Measurements from ENCODE around the gene BMPR1A.
"Not testable (repeated sequence)": the region's sequence is repeated elsewhere in the genome, so short reads cannot be mapped to it uniquely, and the experiment has no call there.

Gene BMPR1A

GRCh38 chr10:86730227-86730626, 26.2 kb upstream of the BMPR1A start:
- no peak for DNase-seq

- no peak for DNase-seq
Measured at GRCh38 chr10:86732771-86733170, 23.6 kb upstream of the BMPR1A start.

GRCh38 chr10:86733260-86733671, 23.2 kb upstream of the BMPR1A start:
- DNase-seq = no peak

- no peak for DNase-seq
Measured at GRCh38 chr10:86734207-86734988, 22.0 kb upstream of the BMPR1A start.

GRCh38 chr10:86735278-86735677, 21.1 kb upstream of the BMPR1A start:
- not testable (repeated sequence) for DNase-seq

GRCh38 chr10:86742230-86742629, 14.2 kb upstream of the BMPR1A start:
- DNase-seq = no peak

GRCh38 chr10:86744067-86744725, 12.2 kb upstream of the BMPR1A start:
- DNase-seq = no peak

GRCh38 chr10:86747796-86748581, 8.4 kb upstream of the BMPR1A start:
- DNase-seq = no peak

GRCh38 chr10:86749854-86750253, 6.6 kb upstream of the BMPR1A start:
- DNase-seq = no peak

GRCh38 chr10:86751477-86751876, 4.9 kb upstream of the BMPR1A start:
- no peak for DNase-seq

- DNase-seq = no peak
Measured at GRCh38 chr10:86752311-86752710, 4.1 kb upstream of the BMPR1A start.

GRCh38 chr10:86753051-86753450, 3.4 kb upstream of the BMPR1A start:
- DNase-seq = no peak

GRCh38 chr10:86753638-86754434, 2.6 kb upstream of the BMPR1A start:
- no peak for DNase-seq

GRCh38 chr10:86755454-86755739, 1.0 kb upstream of the BMPR1A start:
- no peak for DNase-seq

- peak in 1 of 2 experiments; percentile 68 for DNase-seq
Measured at GRCh38 chr10:86755740-86756510, 494 bp upstream of the BMPR1A start.

- no peak for DNase-seq
Measured at GRCh38 chr10:86757113-86757972, 924 bp downstream of the BMPR1A start.

- DNase-seq = no peak
Measured at GRCh38 chr10:86758189-86759072, 2.0 kb downstream of the BMPR1A start.

- no peak for DNase-seq
Measured at GRCh38 chr10:86759073-86759672, 2.8 kb downstream of the BMPR1A start.

GRCh38 chr10:86763404-86763803, 7.0 kb downstream of the BMPR1A start:
- no peak for DNase-seq

GRCh38 chr10:86765548-86765947, 9.1 kb downstream of the BMPR1A start:
- DNase-seq = no peak
